Measurements from ENCODE around the gene SCG3. TPM values are rescaled to one million over a fixed set of nuclear protein-coding genes. Genes with fewer than 3 reads are reported as not detected.

SCG3 gene
- total and polyA plus RNA-seq, 2 donors (not counting 1 experiment from before 2014, with no cell fraction given), result not detected

DNA sequence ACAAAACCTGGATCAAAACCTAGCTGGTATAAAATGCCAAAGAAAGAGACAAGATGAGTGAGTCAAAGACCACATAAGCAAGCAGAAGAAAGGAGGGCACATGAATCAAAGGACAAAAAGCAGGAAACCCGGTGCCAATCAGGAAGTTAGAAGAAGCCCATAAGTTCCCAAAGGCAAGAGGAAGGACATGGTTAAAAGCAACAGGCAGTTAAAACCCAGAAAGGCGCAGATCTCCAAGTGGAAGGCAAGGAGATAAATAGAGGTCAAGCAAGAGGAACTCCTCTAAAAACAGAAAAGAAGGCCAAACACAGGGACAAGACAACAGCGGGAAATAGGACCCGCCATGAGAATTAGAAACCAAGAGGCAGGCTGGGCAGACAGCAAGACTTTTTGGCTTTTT is 74.5 kb downstream of the SCG3 start:
- intact Hi-C loops (cut with micrococcal nuclease), result no loop called here
- Histone ChIP-seq H3K79me2 (ENCODE audit: control insufficient read depth, insufficient read depth, low read length) (peaks cover 72% of the 10 kb centered on the region), H3K4me1 (ENCODE audit: control insufficient read depth in 2 of 2, insufficient read depth in 2 of 2, low read length in 2 of 2) (peaks cover 12% of the 10 kb centered on the region in 2 donors), H4K20me1 (ENCODE audit: control insufficient read depth, insufficient read depth, low read length, poor library complexity, severe bottlenecking) (peaks cover 28% of the 10 kb centered on the region), H3K4me2 (replicated peaks; ENCODE audit: low read depth, low read length, poor library complexity, severe bottlenecking) (no peak overlapping the region), H2AFZ (ENCODE audit: insufficient read depth, low read depth, low read length, poor library complexity, severe bottlenecking) (no peak overlapping the region), H3K9ac (ENCODE audit: low read length) (no peak overlapping the region), H3K27ac (ENCODE audit: low read length in 2 of 2) (no peak overlapping the region), H3K4me3 (ENCODE audit: control extremely low read depth in 1 of 5, extremely low read depth in 1 of 5, insufficient read depth in 1 of 5, low read depth in 2 of 5, low read length in 4 of 5) (no peak overlapping the region), H3K36me3 (replicated peaks in 1 of 2; ENCODE audit: control extremely low read depth in 1 of 2, control insufficient read depth in 1 of 2, extremely low read depth in 1 of 2, insufficient read depth in 2 of 2, low read length in 1 of 2) (no peaks in the 10 kb centered on the region), H3K27me3 (replicated peaks in 1 of 4; ENCODE audit: control extremely low read depth in 1 of 4, control insufficient read depth in 3 of 4, insufficient read depth in 4 of 4, low read length in 3 of 4) (no peaks in the 10 kb centered on the region), H3K9me3 (ENCODE audit: control extremely low read depth in 1 of 3, control insufficient read depth in 2 of 3, insufficient read depth in 1 of 3, low read length in 2 of 3) (peaks cover 0 to 4% (median 0%) of the 10 kb centered on the region in 3 donors)
- TF ChIP-seq, protein P1, sequence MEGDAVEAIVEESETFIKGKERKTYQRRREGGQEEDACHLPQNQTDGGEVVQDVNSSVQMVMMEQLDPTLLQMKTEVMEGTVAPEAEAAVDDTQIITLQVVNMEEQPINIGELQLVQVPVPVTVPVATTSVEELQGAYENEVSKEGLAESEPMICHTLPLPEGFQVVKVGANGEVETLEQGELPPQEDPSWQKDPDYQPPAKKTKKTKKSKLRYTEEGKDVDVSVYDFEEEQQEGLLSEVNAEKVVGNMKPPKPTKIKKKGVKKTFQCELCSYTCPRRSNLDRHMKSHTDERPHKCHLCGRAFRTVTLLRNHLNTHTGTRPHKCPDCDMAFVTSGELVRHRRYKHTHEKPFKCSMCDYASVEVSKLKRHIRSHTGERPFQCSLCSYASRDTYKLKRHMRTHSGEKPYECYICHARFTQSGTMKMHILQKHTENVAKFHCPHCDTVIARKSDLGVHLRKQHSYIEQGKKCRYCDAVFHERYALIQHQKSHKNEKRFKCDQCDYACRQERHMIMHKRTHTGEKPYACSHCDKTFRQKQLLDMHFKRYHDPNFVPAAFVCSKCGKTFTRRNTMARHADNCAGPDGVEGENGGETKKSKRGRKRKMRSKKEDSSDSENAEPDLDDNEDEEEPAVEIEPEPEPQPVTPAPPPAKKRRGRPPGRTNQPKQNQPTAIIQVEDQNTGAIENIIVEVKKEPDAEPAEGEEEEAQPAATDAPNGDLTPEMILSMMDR (IDR thresholded peaks at IDR 0.05), result no peak
- no peak for TF ChIP-seq EZH2 (IDR thresholded peaks at IDR 0.05; ENCODE audit: borderline replicate concordance, insufficient read depth, low read depth, low read length, poor library complexity, severe bottlenecking)
- ATAC-seq (ENCODE audit: low read depth) (no peak), DNase-seq (no peak)
- POLR2A ChIA-PET, result no interaction called here
- H3K27me3 Mint-ChIP-seq, result no peaks in the 10 kb centered on the region
- peaks cover 25% of the 10 kb centered on the region for H3K4me1 Mint-ChIP-seq
- H3K9me3 Mint-ChIP-seq (ENCODE audit: insufficient read depth), result no peaks in the 10 kb centered on the region
- CTCF ChIA-PET, result interaction anchor here (4.0 to 4.3 kb wide), 2 partner anchors 20 to 106 kb away, joined by 27 to 35 read pairs; no protein-coding TSS in a partner anchor
- H3K4me3 Mint-ChIP-seq, result no peak overlapping the region
- no peak overlapping the region for H3K27ac Mint-ChIP-seq
- 59% methylated on average over 3 of the region's 4 CpGs for WGBS (ENCODE audit: insufficient coverage)

DNA sequence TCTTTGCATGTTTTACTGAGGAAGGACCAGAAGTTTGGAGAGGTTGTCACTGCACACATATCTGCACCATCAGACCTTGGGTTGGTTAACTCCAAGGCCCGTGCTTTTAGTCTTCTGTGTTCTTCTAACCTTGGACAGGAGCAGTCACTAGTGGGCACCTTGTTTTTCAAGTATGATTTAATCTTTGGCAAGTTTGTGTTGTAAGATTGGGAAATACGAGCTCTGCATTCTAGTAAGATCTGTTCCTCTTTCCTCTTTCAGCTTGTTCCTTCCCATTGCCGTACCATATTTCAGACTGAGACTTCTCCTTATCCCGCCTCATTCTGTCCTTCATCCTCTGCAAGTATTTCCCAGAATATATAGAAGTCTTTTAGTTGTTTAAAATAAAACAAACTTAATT is 75.2 kb downstream of the SCG3 start:
- Mint-ChIP-seq H3K9me3 (ENCODE audit: insufficient read depth) (no peaks in the 10 kb centered on the region), H3K27ac (no peak overlapping the region), H3K27me3 (no peaks in the 10 kb centered on the region), H3K4me3 (no peak overlapping the region), H3K4me1 (peaks cover 24% of the 10 kb centered on the region)
- Histone ChIP-seq H3K27me3 (replicated peaks in 1 of 4; ENCODE audit: control extremely low read depth in 1 of 4, control insufficient read depth in 3 of 4, insufficient read depth in 4 of 4, low read length in 3 of 4) (no peaks in the 10 kb centered on the region), H3K4me1 (ENCODE audit: control insufficient read depth in 2 of 2, insufficient read depth in 2 of 2, low read length in 2 of 2) (peaks cover 8% of the 10 kb centered on the region in 2 donors), H3K4me2 (replicated peaks; ENCODE audit: low read depth, low read length, poor library complexity, severe bottlenecking) (no peak overlapping the region), H3K27ac (ENCODE audit: low read length in 2 of 2) (no peak overlapping the region), H3K36me3 (replicated peaks in 1 of 2; ENCODE audit: control extremely low read depth in 1 of 2, control insufficient read depth in 1 of 2, extremely low read depth in 1 of 2, insufficient read depth in 2 of 2, low read length in 1 of 2) (no peaks in the 10 kb centered on the region), H2AFZ (ENCODE audit: insufficient read depth, low read depth, low read length, poor library complexity, severe bottlenecking) (no peak overlapping the region), H3K79me2 (ENCODE audit: control insufficient read depth, insufficient read depth, low read length) (peaks cover 76% of the 10 kb centered on the region), H3K9me3 (ENCODE audit: control extremely low read depth in 1 of 3, control insufficient read depth in 2 of 3, insufficient read depth in 1 of 3, low read length in 2 of 3) (peaks cover 0 to 4% (median 0%) of the 10 kb centered on the region in 3 donors), H4K20me1 (ENCODE audit: control insufficient read depth, insufficient read depth, low read length, poor library complexity, severe bottlenecking) (peaks cover 28% of the 10 kb centered on the region), H3K9ac (ENCODE audit: low read length) (no peak overlapping the region), H3K4me3 (ENCODE audit: control extremely low read depth in 1 of 5, extremely low read depth in 1 of 5, insufficient read depth in 1 of 5, low read depth in 2 of 5, low read length in 4 of 5) (no peak overlapping the region)
- intact Hi-C loops (cut with micrococcal nuclease), result no loop called here
- no CpG with 5 or more reads among the region's 4 CpGs for WGBS (ENCODE audit: insufficient coverage)
- DNase-seq (no peak), ATAC-seq (ENCODE audit: low read depth) (no peak)
- no peak for TF ChIP-seq EZH2 (IDR thresholded peaks at IDR 0.05; ENCODE audit: borderline replicate concordance, insufficient read depth, low read depth, low read length, poor library complexity, severe bottlenecking)
- TF ChIP-seq, protein P1 (IDR thresholded peaks at IDR 0.05), result no peak
- POLR2A ChIA-PET, result no interaction called here
- CTCF ChIA-PET, result interaction anchor here (1.7 to 4.3 kb wide), 3 partner anchors 19 to 106 kb away, joined by 4 to 35 read pairs (median 27); no protein-coding TSS in a partner anchor
